HT-29 (cell line): ENCODE results near the gene MEI1. TPM values are rescaled to one million over a fixed set of nuclear protein-coding genes. Genes with fewer than 3 reads are reported as not detected.

ENCODE experiments used
- DNase-seq: peaks from one replicate; pipeline ENCODE4 v3.0.0-alpha.2; 2015; ENCODE audit warnings: low spot score
- total RNA-seq: library from RNA; depleted of rRNA; stranded (reverse); fragments of >200 nt; shearing (Covaris generic); gene quantifications from 2 replicates; pipeline ENCODE4 v1.2.3, GENCODE V29; 2014

Gene MEI1
- total RNA-seq, 1 experiment from 2014 or later: not detected

GRCh38 chr22:41780746-41781505 is 81.6 kb downstream of the MEI1 start:
- no peak for DNase-seq

GRCh38 chr22:41781507-41781906 is 82.2 kb downstream of the MEI1 start:
- no peak for DNase-seq

GRCh38 chr22:41782316-41782715 is 83.0 kb downstream of the MEI1 start:
- DNase-seq: no peak

- no peak for DNase-seq
Measured at GRCh38 chr22:41782751-41783150, 83.4 kb downstream of the MEI1 start.

- no peak for DNase-seq
Measured at GRCh38 chr22:41787331-41787730, 88.0 kb downstream of the MEI1 start.

- no peak for DNase-seq
Measured at GRCh38 chr22:41793871-41794270, 94.6 kb downstream of the MEI1 start.

GRCh38 chr22:41798736-41799135 is 99.4 kb downstream of the MEI1 start:
- no peak for DNase-seq

- DNase-seq: peak; percentile 4
Measured at GRCh38 chr22:41799486-41800347, 100.4 kb downstream of the MEI1 start.

GRCh38 chr22:41800348-41801146 is 101.2 kb downstream of the MEI1 start, which contains the start of gene CCDC134:
TSS of gene CCDC134 (plus strand) at chr22:41800679. CDS start at chr22:41808891, 8,212 bp downstream.
- peak; percentile 86 for DNase-seq

- DNase-seq: peak; percentile 5
Measured at GRCh38 chr22:41801147-41801819, 102.0 kb downstream of the MEI1 start.

- no peak for DNase-seq
Measured at GRCh38 chr22:41801886-41802285, 102.6 kb downstream of the MEI1 start.

GRCh38 chr22:41805639-41806038 is 106.3 kb downstream of the MEI1 start:
- DNase-seq: no peak

- DNase-seq: no peak
Measured at GRCh38 chr22:41808400-41808799, 109.1 kb downstream of the MEI1 start.

GRCh38 chr22:41810022-41810421 is 110.7 kb downstream of the MEI1 start:
- DNase-seq: no peak

GRCh38 chr22:41812805-41813545 is 113.7 kb downstream of the MEI1 start:
- DNase-seq: no peak

GRCh38 chr22:41813726-41814410 is 114.6 kb downstream of the MEI1 start:
- no peak for DNase-seq

- no peak for DNase-seq
Measured at GRCh38 chr22:41815716-41816115, 116.4 kb downstream of the MEI1 start.

GRCh38 chr22:41816241-41816640 is 116.9 kb downstream of the MEI1 start:
- no peak for DNase-seq

- no peak for DNase-seq
Measured at GRCh38 chr22:41816871-41817270, 117.6 kb downstream of the MEI1 start.

GRCh38 chr22:41818011-41818410 is 118.7 kb downstream of the MEI1 start:
- no peak for DNase-seq
